Vagina (tissue), 2 donors: ENCODE results near the gene OXA1L. TPM values are rescaled to one million over a fixed set of nuclear protein-coding genes. Genes with fewer than 3 reads are reported as not detected.
"Not testable (repeated sequence)": the region's sequence is repeated elsewhere in the genome, so short reads cannot be mapped to it uniquely, and the experiment has no call there.

Source experiments
- DNase-seq, 2 donors: peaks; one replicate each; pipeline ENCODE4 v3.0.0-alpha.2; 2017; ENCODE audit errors: extremely low spot score in 2 of 2
- H3K27ac ChIP-seq: fragments of 200-600 bp; sonication (generic); one replicate; pipeline ENCODE4 v1.5.1; 2019
- H3K27me3 ChIP-seq: fragments of 200-600 bp; sonication (generic); one replicate; pipeline ENCODE4 v1.5.1; 2019
- H3K36me3 ChIP-seq, 2 donors: fragments of 200-600 bp; sonication (generic); one replicate each; pipeline ENCODE4 v1.5.1; 2017 to 2019
- H3K4me1 ChIP-seq: fragments of 200-600 bp; sonication (generic); one replicate; pipeline ENCODE4 v1.5.1; 2019
- H3K4me3 ChIP-seq, 2 donors: fragments of 200-600 bp; sonication (generic); 1 replicate in 1 of 2; 2 replicates in 1 of 2; pipeline ENCODE4 v1.5.1; 2016 to 2019
- H3K9me3 ChIP-seq: fragments of 200-600 bp; sonication (generic); one replicate; pipeline ENCODE4 v1.5.1; 2019
- CTCF ChIP-seq, 3 experiments: fragments of 450-650 bp in 2 of 3; fragments of 200-600 bp in 1 of 3; sonication (generic) in 1 of 3; IDR thresholded peaks; one replicate each; pipeline ENCODE4 v1.5.1; 2017 to 2019; ENCODE audit warnings: antibody characterized with exemption in 3 of 3, mild to moderate bottlenecking in 2 of 3, moderate library complexity in 2 of 3
- POLR2A ChIP-seq, 2 donors: fragments of 450-650 bp; IDR thresholded peaks; one replicate each; pipeline ENCODE4 v1.6.1; 2017; ENCODE audit warnings: antibody characterized with exemption in 2 of 2, mild to moderate bottlenecking in 2 of 2, moderate library complexity in 2 of 2
- POLR2AphosphoS5 ChIP-seq, 2 donors: sonication (generic); formaldehyde crosslinking; IDR thresholded peaks; one replicate each; pipeline ENCODE4 v1.9.0; 2017; ENCODE audit warnings: antibody characterized with exemption in 2 of 2, mild to moderate bottlenecking in 2 of 2, low read depth in 1 of 2; ENCODE audit not compliant: insufficient read depth in 1 of 2
- intact Hi-C: fragments of 100-400 bp; cut with DNase I; formaldehyde crosslinking; loops from one replicate; pipeline ENCODE4 v1.15.1; 2023
- total RNA-seq: library from RNA; depleted of rRNA; stranded (reverse); fragments of >200 nt; gene quantifications from one replicate; pipeline ENCODE4 v1.2.3, GENCODE V29; 2016

The OXA1L gene
- total RNA-seq, 1 donor from 2014 or later = 90.8 TPM

- no peaks in the 10 kb centered on the region for H3K9me3 ChIP-seq
- H3K4me1 ChIP-seq = no peaks in the 10 kb centered on the region
- no peak for TF ChIP-seq POLR2A (IDR thresholded peaks at IDR 0.05)
- TF ChIP-seq POLR2AphosphoS5 (IDR thresholded peaks at IDR 0.05; ENCODE audit: insufficient read depth in 1 of 2, low read depth in 1 of 2) = no peak
- no peak for TF ChIP-seq CTCF (IDR thresholded peaks at IDR 0.05)
- no peaks in the 10 kb centered on the region for H3K27me3 ChIP-seq
- no peaks in the 10 kb centered on the region for H3K36me3 ChIP-seq
- DNase-seq = no peak
- intact Hi-C loops = no loop called here
- H3K27ac ChIP-seq = no peak overlapping the region
- no peak overlapping the region for H3K4me3 ChIP-seq
These were observed 15.0 kb downstream of the OXA1L start for GRCh38 chr14:22781301-22781991.

GRCh38 chr14:22786685-22787084 lies 20.2 kb downstream of the OXA1L start:
- Histone ChIP-seq H3K4me3 (no peak overlapping the region), H3K4me1 (no peaks in the 10 kb centered on the region), H3K27me3 (no peaks in the 10 kb centered on the region), H3K9me3 (no peaks in the 10 kb centered on the region), H3K27ac (no peak overlapping the region), H3K36me3 (no peaks in the 10 kb centered on the region)
- no peak for TF ChIP-seq POLR2AphosphoS5 (IDR thresholded peaks at IDR 0.05; ENCODE audit: insufficient read depth in 1 of 2, low read depth in 1 of 2)
- intact Hi-C loops = no loop called here
- DNase-seq = no peak

- Histone ChIP-seq H3K27me3 (no peaks in the 10 kb centered on the region), H3K4me1 (no peaks in the 10 kb centered on the region), H3K27ac (no peak overlapping the region), H3K4me3 (no peak overlapping the region), H3K9me3 (no peaks in the 10 kb centered on the region), H3K36me3 (no peaks in the 10 kb centered on the region)
- intact Hi-C loops = no loop called here
- DNase-seq = no peak
- TF ChIP-seq POLR2AphosphoS5 (IDR thresholded peaks at IDR 0.05; ENCODE audit: insufficient read depth in 1 of 2, low read depth in 1 of 2) (no peak), POLR2A (IDR thresholded peaks at IDR 0.05) (no peak)
These were observed 24.8 kb downstream of the OXA1L start for GRCh38 chr14:22791301-22791700.

- intact Hi-C loops = no loop called here
- Histone ChIP-seq H3K4me1 (no peaks in the 10 kb centered on the region), H3K9me3 (no peaks in the 10 kb centered on the region)
These were observed 25.7 kb downstream of the OXA1L start for GRCh38 chr14:22792158-22792557.

GRCh38 chr14:22793550-22793949 lies 27.1 kb downstream of the OXA1L start:
- H3K27me3 ChIP-seq, H3K4me3 ChIP-seq, DNase-seq, H3K9me3 ChIP-seq, intact Hi-C loops, H3K27ac ChIP-seq, H3K36me3 ChIP-seq, H3K4me1 ChIP-seq: not testable (repeated sequence)

More at GRCh38 chr14:22792158-22792557, 25.7 kb downstream of the OXA1L start:
- no peak for DNase-seq
- Histone ChIP-seq H3K36me3 (no peaks in the 10 kb centered on the region), H3K4me3 (no peak overlapping the region), H3K27me3 (no peaks in the 10 kb centered on the region), H3K27ac (no peak overlapping the region)
- TF ChIP-seq CTCF (IDR thresholded peaks at IDR 0.05) (no peak), POLR2AphosphoS5 (IDR thresholded peaks at IDR 0.05; ENCODE audit: insufficient read depth in 1 of 2, low read depth in 1 of 2) (no peak), POLR2A (IDR thresholded peaks at IDR 0.05) (no peak)

- TF ChIP-seq POLR2A (IDR thresholded peaks at IDR 0.05) = no peak
- no peak for TF ChIP-seq CTCF (IDR thresholded peaks at IDR 0.05)
- TF ChIP-seq POLR2AphosphoS5 (IDR thresholded peaks at IDR 0.05; ENCODE audit: insufficient read depth in 1 of 2, low read depth in 1 of 2) = no peak
- intact Hi-C loops = no loop called here
- no peaks in the 10 kb centered on the region for H3K27me3 ChIP-seq
- H3K27ac ChIP-seq = no peak overlapping the region
- no peak overlapping the region for H3K4me3 ChIP-seq
- H3K36me3 ChIP-seq = no peaks in the 10 kb centered on the region
- no peaks in the 10 kb centered on the region for H3K4me1 ChIP-seq
- DNase-seq = no peak
- H3K9me3 ChIP-seq = no peaks in the 10 kb centered on the region
These were observed 27.5 kb downstream of the OXA1L start for GRCh38 chr14:22793976-22794375.
